Type B pancreatic cell (in vitro differentiated cells): ENCODE measurements around the gene ANK2. TPM values are rescaled to one million over a fixed set of nuclear protein-coding genes. Genes with fewer than 3 reads are reported as not detected.

ENCODE experiments used
- DNase-seq: peaks from one replicate; pipeline ENCODE4 v3.0.0; 2021; ENCODE audit warnings: mixed read lengths; ENCODE audit not compliant: unreplicated experiment; ENCODE audit errors: extremely low spot score
- H3K27ac Mint-ChIP-seq: 2 replicates; pipeline ENCODE4 v1.8.0; 2021; ENCODE audit warnings: mild to moderate bottlenecking, mixed read lengths
- H3K27me3 Mint-ChIP-seq: 2 replicates; pipeline ENCODE4 v1.8.0; 2021; ENCODE audit warnings: mixed read lengths
- H3K36me3 Mint-ChIP-seq: 2 replicates; pipeline ENCODE4 v1.8.0; 2021; ENCODE audit warnings: mixed read lengths
- H3K4me1 Mint-ChIP-seq: one replicate; pipeline ENCODE4 v1.8.0; 2021; ENCODE audit warnings: mixed read lengths; ENCODE audit not compliant: unreplicated experiment
- H3K4me3 Mint-ChIP-seq: 2 replicates; pipeline ENCODE4 v1.8.0; 2021; ENCODE audit warnings: mild to moderate bottlenecking, mixed read lengths
- H3K9me3 Mint-ChIP-seq: 2 replicates; pipeline ENCODE4 v1.8.0; 2021; ENCODE audit warnings: mixed read lengths
- total RNA-seq: library from RNA; stranded (reverse); gene quantifications from 2 replicates; pipeline ENCODE4 v1.2.1, GENCODE V29; 2021; ENCODE audit warnings: low replicate concordance
- TF ChIP-seq, protein P1 (sequence below): fragments of 200-600 bp; sonication (generic); conservative IDR thresholded peaks from 2 replicates; pipeline ENCODE4 v1.5.0; 2021; ENCODE audit warnings: antibody characterized with exemption, mild to moderate bottlenecking

Gene ANK2
- total RNA-seq, 1 donor from 2014 or later: 27.7 TPM

DNA sequence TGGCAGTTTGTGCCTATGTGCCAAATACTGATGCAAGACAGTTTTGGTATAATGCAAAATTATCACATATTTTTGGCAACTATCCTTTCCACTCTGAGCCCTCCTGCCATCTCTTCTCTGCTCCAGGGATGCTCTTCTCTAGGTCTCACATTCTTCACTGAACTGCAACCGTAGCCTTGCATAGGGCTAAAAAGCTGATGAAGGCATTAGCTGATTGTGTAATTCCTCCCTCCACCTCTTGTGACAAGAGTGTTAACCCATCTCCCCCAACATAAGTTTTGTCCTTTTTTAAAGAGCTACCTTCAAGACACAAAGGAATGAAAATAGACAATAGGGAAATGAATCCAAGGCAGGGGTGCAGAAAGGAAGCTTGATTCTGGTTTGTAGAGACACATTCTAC lies 33.1 kb upstream of the ANK2 start:
- TF ChIP-seq, protein P1, sequence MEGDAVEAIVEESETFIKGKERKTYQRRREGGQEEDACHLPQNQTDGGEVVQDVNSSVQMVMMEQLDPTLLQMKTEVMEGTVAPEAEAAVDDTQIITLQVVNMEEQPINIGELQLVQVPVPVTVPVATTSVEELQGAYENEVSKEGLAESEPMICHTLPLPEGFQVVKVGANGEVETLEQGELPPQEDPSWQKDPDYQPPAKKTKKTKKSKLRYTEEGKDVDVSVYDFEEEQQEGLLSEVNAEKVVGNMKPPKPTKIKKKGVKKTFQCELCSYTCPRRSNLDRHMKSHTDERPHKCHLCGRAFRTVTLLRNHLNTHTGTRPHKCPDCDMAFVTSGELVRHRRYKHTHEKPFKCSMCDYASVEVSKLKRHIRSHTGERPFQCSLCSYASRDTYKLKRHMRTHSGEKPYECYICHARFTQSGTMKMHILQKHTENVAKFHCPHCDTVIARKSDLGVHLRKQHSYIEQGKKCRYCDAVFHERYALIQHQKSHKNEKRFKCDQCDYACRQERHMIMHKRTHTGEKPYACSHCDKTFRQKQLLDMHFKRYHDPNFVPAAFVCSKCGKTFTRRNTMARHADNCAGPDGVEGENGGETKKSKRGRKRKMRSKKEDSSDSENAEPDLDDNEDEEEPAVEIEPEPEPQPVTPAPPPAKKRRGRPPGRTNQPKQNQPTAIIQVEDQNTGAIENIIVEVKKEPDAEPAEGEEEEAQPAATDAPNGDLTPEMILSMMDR: no peak
- Mint-ChIP-seq H3K36me3 (no peaks in the 10 kb centered on the region), H3K27ac (no peak overlapping the region), H3K4me3 (no peak overlapping the region), H3K27me3 (peaks cover 3% of the 10 kb centered on the region), H3K4me1 (peaks cover 4% of the 10 kb centered on the region), H3K9me3 (peaks cover 3% of the 10 kb centered on the region)
- DNase-seq: no peak

- H3K9me3 Mint-ChIP-seq: no peaks in the 10 kb centered on the region
- no peaks in the 10 kb centered on the region for H3K36me3 Mint-ChIP-seq
- no peak overlapping the region for H3K27ac Mint-ChIP-seq
- H3K4me3 Mint-ChIP-seq: no peak overlapping the region
- no peaks in the 10 kb centered on the region for H3K4me1 Mint-ChIP-seq
- H3K27me3 Mint-ChIP-seq: peaks cover 3% of the 10 kb centered on the region
- DNase-seq: no peak
- TF ChIP-seq, protein P1: no peak
These were observed 28.5 kb upstream of the ANK2 start for GRCh38 chr4:113020966-113021365.

- H3K9me3 Mint-ChIP-seq: no peaks in the 10 kb centered on the region
- TF ChIP-seq, protein P1: no peak
- DNase-seq: no peak
- H3K4me1 Mint-ChIP-seq: no peaks in the 10 kb centered on the region
- no peaks in the 10 kb centered on the region for H3K36me3 Mint-ChIP-seq
- no peak overlapping the region for H3K27ac Mint-ChIP-seq
- H3K4me3 Mint-ChIP-seq: no peak overlapping the region
- H3K27me3 Mint-ChIP-seq: no peaks in the 10 kb centered on the region
These were observed 25.1 kb upstream of the ANK2 start for GRCh38 chr4:113024388-113024787.

- Mint-ChIP-seq H3K4me1 (no peaks in the 10 kb centered on the region), H3K27me3 (no peaks in the 10 kb centered on the region), H3K4me3 (no peak overlapping the region), H3K27ac (no peak overlapping the region), H3K9me3 (no peaks in the 10 kb centered on the region), H3K36me3 (no peaks in the 10 kb centered on the region)
- DNase-seq: no peak
- TF ChIP-seq, protein P1: no peak
These were observed 24.0 kb upstream of the ANK2 start for GRCh38 chr4:113025416-113025815.

DNA sequence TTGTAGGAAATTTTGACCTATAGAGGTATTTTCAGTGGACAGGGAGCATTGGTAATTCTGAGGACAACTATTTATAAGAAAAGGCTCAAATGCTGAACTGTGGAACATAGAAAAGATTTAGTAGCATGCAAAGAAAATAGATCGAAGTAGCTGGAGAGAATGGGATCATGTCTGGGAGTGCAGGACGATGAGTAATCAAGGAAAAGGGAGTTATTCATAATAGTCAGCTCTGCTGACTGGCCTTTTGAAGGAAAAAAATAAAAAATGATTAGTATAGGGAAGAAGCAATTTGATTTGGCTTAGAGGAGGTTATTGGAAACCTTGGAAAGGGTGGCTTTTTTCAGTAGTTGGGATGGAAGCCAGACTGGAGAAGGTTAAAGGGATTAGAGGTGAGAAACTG lies 22.9 kb upstream of the ANK2 start:
- TF ChIP-seq, protein P1: no peak
- Mint-ChIP-seq H3K27me3 (no peaks in the 10 kb centered on the region), H3K9me3 (no peaks in the 10 kb centered on the region), H3K36me3 (no peaks in the 10 kb centered on the region), H3K4me3 (no peak overlapping the region), H3K27ac (no peak overlapping the region), H3K4me1 (no peaks in the 10 kb centered on the region)
- no peak for DNase-seq

DNA sequence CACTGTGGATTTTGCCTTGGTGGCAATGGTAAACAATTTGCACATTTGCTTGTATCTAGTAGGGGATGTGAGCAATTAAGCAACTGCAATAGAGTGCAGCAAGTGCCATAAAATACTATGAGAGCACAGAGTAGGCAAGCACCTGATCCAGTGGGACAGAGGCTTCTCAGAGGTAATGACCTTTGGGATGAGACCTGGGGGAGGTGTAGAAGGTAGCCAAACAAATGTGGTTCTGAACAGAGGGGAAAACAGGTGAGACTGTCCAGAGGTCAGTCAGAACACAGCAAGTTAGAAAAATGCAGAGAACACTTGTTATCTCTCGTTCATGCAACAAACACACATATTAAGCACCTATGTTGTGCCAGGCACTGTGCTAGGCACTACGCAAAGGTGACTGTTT lies 21.4 kb upstream of the ANK2 start:
- Mint-ChIP-seq H3K4me1 (no peaks in the 10 kb centered on the region), H3K9me3 (no peaks in the 10 kb centered on the region), H3K36me3 (no peaks in the 10 kb centered on the region), H3K27me3 (no peaks in the 10 kb centered on the region), H3K4me3 (no peak overlapping the region), H3K27ac (no peak overlapping the region)
- DNase-seq: no peak
- TF ChIP-seq, protein P1: no peak
